Measurements from ENCODE around the gene AFF3. TPM values are rescaled to one million over a fixed set of nuclear protein-coding genes. Genes with fewer than 3 reads are reported as not detected.

Gene AFF3
- total and polyA plus RNA-seq, 2 donors (not counting 3 experiments of a cell fraction or from before 2014, with no cell fraction given): 0.06 to 0.07 TPM

DNA sequence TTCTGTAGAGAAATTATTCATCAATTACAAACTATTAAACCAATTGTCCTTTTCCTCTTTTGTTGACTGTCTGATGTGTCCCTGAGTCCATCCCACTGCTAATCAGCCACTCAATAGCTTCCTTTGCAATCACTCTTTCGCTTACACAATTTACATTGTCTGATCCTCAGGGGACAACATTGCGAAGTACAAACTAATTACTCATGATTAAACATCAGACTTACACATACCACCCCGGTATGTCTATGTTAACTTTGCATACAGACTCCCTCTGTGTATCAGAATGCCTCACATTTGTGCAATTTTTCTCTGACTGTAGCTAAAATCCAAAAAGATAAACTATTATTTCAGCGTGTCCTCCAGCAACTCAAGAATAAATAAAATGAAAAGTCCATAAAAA is 388.2 kb downstream of the AFF3 start:
- TF ChIP-seq, protein P1, sequence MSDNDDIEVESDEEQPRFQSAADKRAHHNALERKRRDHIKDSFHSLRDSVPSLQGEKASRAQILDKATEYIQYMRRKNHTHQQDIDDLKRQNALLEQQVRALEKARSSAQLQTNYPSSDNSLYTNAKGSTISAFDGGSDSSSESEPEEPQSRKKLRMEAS (IDR thresholded peaks at IDR 0.05; ENCODE audit: insufficient read depth, insufficient read length): no peak
- TF ChIP-seq EZH2 (IDR thresholded peaks at IDR 0.05; ENCODE audit: borderline replicate concordance, low read depth, low read length, severe bottlenecking) (no peak), GATA2 (IDR thresholded peaks at IDR 0.05; ENCODE audit: insufficient read depth, insufficient read length, low read depth, low read length) (no peak), POLR2AphosphoS5 (IDR thresholded peaks at IDR 0.05; ENCODE audit: insufficient read depth, low read depth, low read length) (no peak), JUN (IDR thresholded peaks at IDR 0.05; ENCODE audit: borderline replicate concordance, insufficient read depth, insufficient read length, low read depth) (no peak), FOS (IDR thresholded peaks at IDR 0.05; ENCODE audit: borderline replicate concordance, insufficient read depth, low read length) (no peak), POLR2A (IDR thresholded peaks at IDR 0.05; ENCODE audit: low read depth, low read length) (no peak), MYC (IDR thresholded peaks at IDR 0.05; ENCODE audit: low read depth, low read length) (no peak)
- TF ChIP-seq, protein P2, sequence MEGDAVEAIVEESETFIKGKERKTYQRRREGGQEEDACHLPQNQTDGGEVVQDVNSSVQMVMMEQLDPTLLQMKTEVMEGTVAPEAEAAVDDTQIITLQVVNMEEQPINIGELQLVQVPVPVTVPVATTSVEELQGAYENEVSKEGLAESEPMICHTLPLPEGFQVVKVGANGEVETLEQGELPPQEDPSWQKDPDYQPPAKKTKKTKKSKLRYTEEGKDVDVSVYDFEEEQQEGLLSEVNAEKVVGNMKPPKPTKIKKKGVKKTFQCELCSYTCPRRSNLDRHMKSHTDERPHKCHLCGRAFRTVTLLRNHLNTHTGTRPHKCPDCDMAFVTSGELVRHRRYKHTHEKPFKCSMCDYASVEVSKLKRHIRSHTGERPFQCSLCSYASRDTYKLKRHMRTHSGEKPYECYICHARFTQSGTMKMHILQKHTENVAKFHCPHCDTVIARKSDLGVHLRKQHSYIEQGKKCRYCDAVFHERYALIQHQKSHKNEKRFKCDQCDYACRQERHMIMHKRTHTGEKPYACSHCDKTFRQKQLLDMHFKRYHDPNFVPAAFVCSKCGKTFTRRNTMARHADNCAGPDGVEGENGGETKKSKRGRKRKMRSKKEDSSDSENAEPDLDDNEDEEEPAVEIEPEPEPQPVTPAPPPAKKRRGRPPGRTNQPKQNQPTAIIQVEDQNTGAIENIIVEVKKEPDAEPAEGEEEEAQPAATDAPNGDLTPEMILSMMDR (IDR thresholded peaks at IDR 0.05; ENCODE audit: extremely low read depth in 1 of 2, insufficient read depth in 1 of 2, low read depth in 1 of 2, low read length in 2 of 2): no peak
- no peak overlapping the region for H2AFZ ChIP-seq (ENCODE audit: low read depth, low read length)
- no peaks in the 10 kb centered on the region for H3K79me2 ChIP-seq (ENCODE audit: control insufficient read depth, insufficient read depth, low read length)
- no peak overlapping the region for H3K27ac ChIP-seq (ENCODE audit: insufficient read depth, low read depth, low read length)
- H3K36me3 ChIP-seq (ENCODE audit: control insufficient read depth in 2 of 2, extremely low read depth in 1 of 2, insufficient read depth in 2 of 2, low read length in 2 of 2): no peaks in the 10 kb centered on the region
- H3K4me1 ChIP-seq (ENCODE audit: control insufficient read depth, extremely low read depth, insufficient read depth, low read length): no peaks in the 10 kb centered on the region
- H3K4me3 ChIP-seq (replicated peaks in 1 of 3; ENCODE audit: insufficient read depth in 1 of 3, low read depth in 1 of 3, low read length in 3 of 3): no peak overlapping the region
- peaks cover 0 to 2% of the 10 kb centered on the region in 2 experiments for H3K27me3 ChIP-seq (ENCODE audit: control insufficient read depth in 2 of 2, insufficient read depth in 2 of 2, low read length in 2 of 2)
- no peaks in the 10 kb centered on the region for H3K9me3 ChIP-seq (replicated peaks; ENCODE audit: control insufficient read depth, insufficient read depth, low read length)
- dilution Hi-C loops (cut with MboI; ENCODE audit: extremely low pct_ligation_motif_present, low sequenced_read_pairs): no loop called here
- H3K4me2 ChIP-seq (ENCODE audit: insufficient read depth, low read length): no peak overlapping the region
- no peak overlapping the region for H3K9ac ChIP-seq (replicated peaks; ENCODE audit: extremely low read depth, insufficient read depth, low read length)
- FAIRE-seq (no peak), DNase-seq (ENCODE audit: low read depth, low spot score) (no peak)
- CTCF ChIA-PET: no interaction called here
- intact Hi-C loops (cut with micrococcal nuclease): no loop called here
- no peaks in the 10 kb centered on the region for H4K20me1 ChIP-seq (replicated peaks; ENCODE audit: control insufficient read depth, extremely low read depth, insufficient read depth, low read length)
- H3K9me1 ChIP-seq (replicated peaks; ENCODE audit: control insufficient read depth, extremely low read depth, insufficient read depth, low read length): no peaks in the 10 kb centered on the region
- POLR2A ChIA-PET: no interaction called here
- BruUV-seq (replicated peaks): no TSS peak
